Measurements from ENCODE around the gene PPOX.

PPOX gene

GRCh38 chr1:161140755-161141400, 25.3 kb upstream of the PPOX start:
- intact Hi-C loops (cut with DNase I), result no loop called here
- peak in 1 of 10 donors; percentile 45 for DNase-seq

- DNase-seq, result no peak
- intact Hi-C loops (cut with DNase I), result no loop called here
Measured at GRCh38 chr1:161145832-161146231, 20.4 kb upstream of the PPOX start.

GRCh38 chr1:161153176-161153575, 13.1 kb upstream of the PPOX start:
- intact Hi-C loops (cut with DNase I), result loop anchor here (1.0 kb wide), 1 partner anchor 20 kb away; no protein-coding TSS in a partner anchor
- DNase-seq, result no peak

GRCh38 chr1:161153682-161154337, 12.4 kb upstream of the PPOX start, which contains the start of gene UFC1:
UFC1 (plus strand) TSS chr1:161153978; CDS start chr1:161153998, 20 bp downstream.
- intact Hi-C loops (cut with DNase I), result loop anchor here (1.0 kb wide), 1 partner anchor 21 kb away; no protein-coding TSS in a partner anchor
- DNase-seq, result peak; percentile 68 to 97 (median 78)

- intact Hi-C loops (cut with DNase I), result no loop called here
- no peak for DNase-seq
Measured at GRCh38 chr1:161157867-161158266, 8.4 kb upstream of the PPOX start.

GRCh38 chr1:161158316-161159010, 7.8 kb upstream of the PPOX start:
- intact Hi-C loops (cut with DNase I), result no loop called here
- DNase-seq, result no peak

- peak; percentile 90 to 99 (median 96) for DNase-seq
- intact Hi-C loops (cut with DNase I), result no loop called here
Measured at GRCh38 chr1:161159087-161159912, 6.9 kb upstream of the PPOX start, which contains the start of gene USP21. USP21 (plus strand) TSS chr1:161159500; CDS start chr1:161160641, 1,141 bp downstream.

GRCh38 chr1:161159913-161160243, 6.3 kb upstream of the PPOX start:
- no peak for DNase-seq
- intact Hi-C loops (cut with DNase I), result no loop called here

GRCh38 chr1:161160671-161161145, 5.5 kb upstream of the PPOX start:
- intact Hi-C loops (cut with DNase I), result no loop called here
- DNase-seq, result peak in 1 of 10 donors; percentile 33

GRCh38 chr1:161161652-161162051, 4.6 kb upstream of the PPOX start:
- DNase-seq, result peak in 1 of 10 donors; percentile 8
- intact Hi-C loops (cut with DNase I), result no loop called here

- DNase-seq, result peak in 1 of 10 donors; percentile 10
- intact Hi-C loops (cut with DNase I), result no loop called here
Measured at GRCh38 chr1:161162052-161162451, 4.2 kb upstream of the PPOX start.

- intact Hi-C loops (cut with DNase I), result no loop called here
- DNase-seq, result peak in 1 of 10 donors; percentile 46
Measured at GRCh38 chr1:161162806-161163205, 3.4 kb upstream of the PPOX start.

GRCh38 chr1:161163793-161164192, 2.4 kb upstream of the PPOX start:
- intact Hi-C loops (cut with DNase I), result no loop called here
- DNase-seq, result peak in 2 of 10 donors; percentile 33 to 40

- DNase-seq, result peak in 3 of 10 donors; percentile 51 to 68 (median 65)
- intact Hi-C loops (cut with DNase I), result no loop called here
Measured at GRCh38 chr1:161164901-161165610, 1.2 kb upstream of the PPOX start.

GRCh38 chr1:161166669-161167548, 683 bp downstream of the PPOX start:
- intact Hi-C loops (cut with DNase I), result no loop called here
- DNase-seq, result peak in 2 of 10 donors; percentile 76 to 85

- intact Hi-C loops (cut with DNase I), result no loop called here
- peak in 3 of 10 donors; percentile 18 to 34 (median 33) for DNase-seq
Measured at GRCh38 chr1:161168906-161169305, 2.7 kb downstream of the PPOX start.

- peak in 1 of 10 donors; percentile 37 for DNase-seq
- intact Hi-C loops (cut with DNase I), result loop anchor here (10.0 kb wide), 1 partner anchor 54 kb away; the partner anchor contains the start of genes APOA2 and TOMM40L
Measured at GRCh38 chr1:161171191-161171590, 5.0 kb downstream of the PPOX start.

GRCh38 chr1:161171696-161172095, 5.5 kb downstream of the PPOX start:
- DNase-seq, result peak in 2 of 10 donors; percentile 62 to 83
- intact Hi-C loops (cut with DNase I), result loop anchor here (10.0 kb wide), 1 partner anchor 53 kb away; the partner anchor contains the start of genes APOA2 and TOMM40L
